ENCODE results near the gene PCARE.
"Not testable (repeated sequence)": the region's sequence is repeated elsewhere in the genome, so short reads cannot be mapped to it uniquely, and the experiment has no call there.

The PCARE gene

DNA sequence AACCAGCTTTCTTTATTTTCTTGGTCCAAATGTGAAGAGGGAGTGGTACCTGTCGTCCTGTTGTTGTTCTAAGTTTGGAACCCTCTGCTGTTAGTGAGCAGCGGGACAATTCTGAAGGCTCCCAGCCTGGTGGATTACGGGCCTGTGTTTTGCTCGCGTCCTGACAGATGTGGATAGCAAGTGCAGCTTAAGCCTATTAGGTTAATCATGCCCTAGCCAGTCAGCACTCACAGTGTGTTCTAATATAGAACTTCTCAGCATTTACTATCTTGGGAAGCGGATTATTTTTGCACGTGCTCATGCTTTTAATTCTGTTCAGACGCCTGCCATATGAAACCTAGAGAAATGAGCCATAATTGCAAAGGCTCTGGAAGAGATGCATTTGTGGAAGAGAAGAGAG is at the start of gene PCARE:
PCARE (minus strand) TSS at position 113 of the 400 bp plus-strand sequence. CDS start 262 bp downstream, outside the sequence.
- no peak for DNase-seq (ENCODE audit: low read depth)

DNA sequence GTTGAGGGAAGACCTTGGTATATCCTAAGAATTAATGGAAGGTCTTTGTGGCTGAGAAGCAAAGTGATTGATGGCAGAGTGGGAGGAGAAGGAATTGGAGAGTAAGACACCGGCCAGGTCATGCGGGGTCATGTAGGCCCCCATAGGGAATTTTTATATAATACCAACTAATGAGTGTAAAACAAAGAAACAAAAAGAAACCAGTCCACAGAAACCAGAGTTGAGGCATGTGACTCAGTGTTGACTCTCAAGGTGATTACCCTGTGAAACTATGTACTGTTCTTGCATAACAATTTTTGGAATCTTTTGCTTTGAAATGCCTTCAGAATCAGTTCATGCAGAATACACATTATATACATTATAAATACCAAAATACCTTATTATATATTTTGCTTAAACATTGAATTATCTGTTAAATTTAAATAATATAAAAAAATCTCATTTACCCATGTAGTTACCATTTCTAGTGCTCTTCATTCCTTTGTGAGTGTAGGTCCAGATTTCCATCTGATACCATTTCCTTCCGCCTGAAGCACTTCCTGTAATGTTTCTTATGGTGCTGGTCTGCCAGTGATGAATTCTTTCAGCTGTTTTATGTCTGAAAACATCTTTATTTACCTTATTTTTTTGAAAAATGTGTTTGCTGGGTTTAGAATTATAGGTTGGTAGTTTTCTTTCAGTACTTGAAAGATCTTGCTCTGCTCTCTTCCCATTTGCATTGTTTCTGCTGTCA is 49.5 kb upstream of the PCARE start:
- no peak for DNase-seq (ENCODE audit: low read depth)

DNA sequence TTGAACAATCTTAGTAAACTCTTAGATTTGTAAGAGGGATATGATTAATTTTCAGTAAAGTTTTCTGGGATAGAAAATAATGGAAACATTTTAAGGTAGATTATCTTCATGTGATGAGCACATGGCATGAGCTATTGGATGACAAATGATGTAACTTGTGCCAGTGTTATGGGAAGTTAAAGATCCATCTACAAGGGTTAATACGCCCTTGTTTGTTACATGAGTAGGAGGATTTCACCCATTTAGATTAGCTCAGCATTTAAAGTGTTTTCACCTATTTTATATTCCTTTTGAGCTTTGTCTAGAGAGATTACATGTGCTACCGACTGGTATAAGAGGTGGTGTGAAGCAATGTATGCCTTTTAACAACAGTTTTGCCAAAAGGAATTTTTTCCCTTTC is 46.5 kb upstream of the PCARE start:
- DNase-seq (ENCODE audit: low read depth), result no peak

DNA sequence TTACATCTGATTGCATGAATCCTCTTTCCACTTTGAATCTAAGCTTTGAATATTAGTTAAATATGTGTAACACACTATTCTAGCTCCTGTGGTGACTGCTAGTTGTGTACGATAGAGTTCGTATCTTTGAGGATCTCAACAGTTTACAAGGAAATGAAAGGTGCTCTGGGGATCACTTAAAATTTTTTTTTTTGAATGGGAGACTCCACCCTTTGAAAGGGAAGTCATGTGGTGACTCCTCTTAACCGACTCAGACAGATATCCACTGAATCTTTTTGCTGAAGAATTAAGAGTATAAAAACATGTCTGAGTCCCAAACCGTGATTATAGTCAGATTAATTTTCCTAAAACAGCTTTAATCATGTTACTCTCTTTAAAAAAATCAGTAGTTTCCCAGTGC is 44.9 kb upstream of the PCARE start:
- DNase-seq (ENCODE audit: low read depth), result no peak

DNA sequence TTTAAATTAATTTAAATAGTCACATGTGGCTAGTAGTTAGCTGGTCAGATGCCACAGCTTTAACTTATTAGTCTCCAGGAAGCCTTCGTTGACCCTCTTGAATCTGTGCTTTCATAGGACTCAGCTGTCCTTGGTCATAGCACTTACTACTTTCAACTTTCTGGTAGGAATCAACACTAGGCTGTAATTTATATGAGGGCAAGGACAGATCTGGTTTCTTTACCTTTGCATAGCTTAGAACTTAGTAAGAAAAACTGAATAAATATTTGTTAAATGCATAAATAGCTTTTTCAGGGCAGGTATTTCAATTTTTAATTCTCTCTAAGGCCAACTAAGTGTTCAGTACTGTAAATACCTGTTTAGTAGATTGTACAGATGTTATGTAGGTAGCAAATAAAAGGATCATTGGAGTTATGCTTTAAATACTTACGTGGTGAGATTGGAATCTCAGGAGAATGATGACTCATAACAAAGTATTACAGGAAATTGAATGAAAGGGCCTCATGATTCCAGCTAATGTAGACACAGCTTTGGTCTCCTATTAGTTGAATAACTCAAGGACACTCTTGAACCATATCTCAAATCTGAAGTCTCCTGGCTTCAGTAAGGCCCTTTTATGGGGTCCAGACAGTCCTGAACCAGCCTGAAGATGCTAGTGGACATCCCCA is 43.4 kb upstream of the PCARE start:
- no peak for DNase-seq (ENCODE audit: low read depth)

DNA sequence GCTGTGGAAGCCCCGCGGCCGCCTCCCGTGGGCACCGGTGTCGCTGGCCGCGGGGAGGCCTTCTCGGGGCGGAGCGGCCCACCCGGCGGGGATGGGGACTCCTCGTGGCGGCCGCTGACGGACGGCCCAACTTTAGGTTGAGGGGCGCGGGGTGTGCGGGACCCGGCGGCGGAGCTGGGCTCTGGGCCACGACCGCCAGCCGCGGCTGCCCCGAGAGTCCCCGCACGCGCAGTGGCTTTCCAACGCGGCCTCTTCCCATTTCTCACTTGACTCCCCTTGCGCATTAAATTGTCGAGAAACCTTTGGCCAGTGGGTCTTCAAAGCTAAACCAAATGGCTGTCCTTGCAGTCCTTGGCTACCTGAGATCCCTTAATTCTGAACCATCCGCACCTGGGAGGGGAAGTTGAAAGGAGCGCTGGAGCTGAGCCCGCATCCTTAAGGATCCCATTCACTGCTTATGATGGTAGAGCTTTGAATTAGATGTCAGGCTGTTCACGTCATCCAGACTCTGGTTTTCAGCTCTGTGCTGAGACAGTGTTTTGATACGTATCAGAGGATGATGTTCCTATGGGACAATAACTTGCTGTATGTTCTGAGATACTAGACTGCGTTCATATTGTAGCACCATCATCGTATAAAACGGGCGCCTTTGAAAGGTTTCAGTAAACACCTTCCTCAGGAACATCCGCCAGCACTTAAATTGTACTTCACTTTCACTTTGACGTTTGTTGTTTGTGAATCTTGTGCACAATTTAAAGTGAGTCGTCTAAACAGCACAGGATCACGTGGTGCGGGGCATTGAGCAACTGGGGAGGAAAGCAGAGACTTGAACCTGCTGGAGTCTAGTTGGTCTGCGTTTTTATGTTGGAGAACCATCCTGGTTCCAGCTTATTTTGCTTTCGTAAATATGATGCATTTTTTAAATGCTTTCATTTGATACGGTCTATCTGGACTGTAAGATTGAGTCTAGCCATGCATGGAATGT is 41.8 kb upstream of the PCARE start:
- DNase-seq (ENCODE audit: low read depth), result peak; percentile 20

DNA sequence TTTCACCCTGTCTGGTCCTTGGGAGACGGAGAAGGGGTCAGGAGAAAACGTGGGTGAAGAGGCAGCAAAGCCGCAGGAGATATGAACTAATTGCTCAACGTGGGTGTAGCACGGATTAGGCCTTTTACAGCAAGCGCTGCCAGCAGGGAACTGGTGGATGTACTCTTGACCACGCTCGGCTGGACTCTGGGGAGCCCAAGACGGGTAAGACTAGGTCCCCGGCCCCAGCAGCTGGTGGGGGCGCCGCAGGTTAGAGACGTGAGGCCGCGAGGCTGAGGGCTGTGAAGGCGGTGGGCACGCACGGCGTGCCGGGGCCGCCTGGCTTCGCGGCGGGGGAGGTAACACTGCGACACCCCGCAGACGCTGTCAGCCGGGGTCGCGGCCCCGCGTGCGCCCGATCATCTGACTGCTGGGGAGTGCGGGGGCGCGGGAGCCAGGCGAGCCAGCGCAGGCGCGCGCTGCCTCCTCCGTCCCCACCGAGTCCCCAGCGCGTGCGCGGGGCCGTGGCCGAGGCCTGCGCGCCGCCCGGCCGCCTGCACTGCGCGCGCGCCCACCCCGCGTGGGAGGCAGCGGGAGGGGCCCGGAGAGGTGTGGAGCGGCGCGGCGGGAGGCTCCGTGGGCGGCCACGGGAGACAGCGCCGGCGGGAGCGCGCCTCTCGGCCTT is 40.8 kb upstream of the PCARE start, which contains the start of gene CLIP4:
CLIP4 (plus strand) TSS at position 470 of the 664 bp plus-strand sequence. CDS start 5,974 bp downstream, outside the sequence.
- DNase-seq (ENCODE audit: low read depth), result peak; percentile 50

DNA sequence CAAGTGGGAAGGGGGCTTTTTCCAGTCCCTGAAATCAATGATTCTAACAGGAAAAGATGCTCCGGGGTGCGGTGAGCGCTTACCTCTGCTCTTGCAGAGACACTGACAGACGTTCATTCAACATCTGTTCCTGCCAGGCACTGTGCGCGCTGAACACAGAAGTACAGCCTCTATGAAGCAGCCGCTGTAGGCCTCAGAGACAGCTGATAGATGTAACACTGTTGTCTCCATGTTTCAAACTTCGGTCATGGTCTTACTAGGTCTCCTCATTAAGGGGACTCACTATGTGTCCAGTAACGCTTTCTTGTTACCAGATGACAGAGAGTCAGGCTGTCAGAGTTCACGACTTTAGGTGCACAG is 40.2 kb upstream of the PCARE start:
- no peak for DNase-seq (ENCODE audit: low read depth)

DNA sequence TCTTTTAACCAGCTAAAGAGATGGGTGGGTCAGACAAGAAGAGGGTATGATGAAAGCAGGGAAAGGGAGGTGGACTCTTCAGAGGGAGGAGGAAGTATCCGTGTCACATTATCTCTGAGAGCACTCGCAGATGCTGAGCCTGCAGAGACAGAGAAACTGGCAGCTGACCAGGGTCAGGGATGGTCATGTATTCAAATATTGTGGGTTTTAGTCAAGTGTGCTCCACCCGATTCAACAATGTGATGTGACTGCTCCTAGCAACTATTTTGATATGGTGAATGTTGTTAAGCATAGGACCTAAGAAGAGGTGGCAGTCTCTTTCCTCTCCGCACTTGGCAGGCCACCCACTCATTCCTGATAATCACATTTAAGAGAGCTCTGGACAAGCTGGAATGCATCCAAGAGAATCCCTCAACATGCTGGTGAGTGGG is 39.6 kb upstream of the PCARE start:
- no peak for DNase-seq (ENCODE audit: low read depth)

DNA sequence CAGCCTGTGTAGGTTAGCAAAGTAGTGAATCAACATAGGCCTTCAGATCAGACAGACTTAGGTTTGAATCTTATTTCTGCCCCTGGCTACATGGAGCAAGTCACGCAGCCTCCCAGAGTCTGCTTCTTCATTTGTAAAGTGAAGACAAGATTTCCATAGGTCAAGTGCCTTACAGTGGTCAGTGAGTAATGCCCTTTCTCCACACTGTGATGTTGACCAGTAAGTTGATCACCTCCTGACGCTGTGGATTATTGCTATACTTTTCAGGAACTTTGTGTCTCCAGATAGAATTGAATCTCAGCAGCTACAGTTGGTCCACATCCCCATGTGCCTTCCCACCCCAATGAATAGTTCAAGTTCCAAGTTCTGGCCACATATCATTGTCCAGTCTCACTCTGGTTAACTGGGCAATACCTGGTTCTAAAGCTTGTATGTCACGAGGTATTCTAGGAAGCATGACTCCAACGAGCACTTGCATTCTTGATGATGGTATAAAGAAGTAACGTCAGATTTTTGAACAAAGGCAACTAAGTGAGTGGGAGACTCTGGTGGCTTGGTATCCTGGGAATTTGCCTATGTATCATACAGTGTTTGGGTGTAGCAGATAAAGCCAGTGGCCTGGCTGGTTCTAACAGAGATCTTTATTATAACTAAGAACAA is 38.8 kb upstream of the PCARE start:
- no peak for DNase-seq (ENCODE audit: low read depth)

DNA sequence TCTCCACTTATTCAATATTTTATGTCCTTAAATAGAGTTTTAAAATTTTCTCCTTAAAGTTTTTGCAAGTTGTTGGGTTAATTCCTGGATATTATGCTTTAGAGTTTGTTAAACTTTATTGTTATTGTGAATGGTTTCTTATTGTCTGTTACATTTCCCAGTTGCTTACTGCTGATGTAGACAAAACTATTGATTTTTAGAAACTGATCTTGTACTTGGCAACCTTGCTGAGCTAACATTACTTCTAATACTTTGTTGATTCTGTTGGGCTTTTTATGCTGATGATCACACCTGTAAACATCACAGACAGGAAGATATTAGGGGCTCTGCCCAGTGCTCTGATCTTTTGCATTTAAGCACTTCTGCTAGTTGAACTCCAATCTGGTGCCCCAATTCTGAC is 38.1 kb upstream of the PCARE start:
- DNase-seq (ENCODE audit: low read depth), result no peak

DNA sequence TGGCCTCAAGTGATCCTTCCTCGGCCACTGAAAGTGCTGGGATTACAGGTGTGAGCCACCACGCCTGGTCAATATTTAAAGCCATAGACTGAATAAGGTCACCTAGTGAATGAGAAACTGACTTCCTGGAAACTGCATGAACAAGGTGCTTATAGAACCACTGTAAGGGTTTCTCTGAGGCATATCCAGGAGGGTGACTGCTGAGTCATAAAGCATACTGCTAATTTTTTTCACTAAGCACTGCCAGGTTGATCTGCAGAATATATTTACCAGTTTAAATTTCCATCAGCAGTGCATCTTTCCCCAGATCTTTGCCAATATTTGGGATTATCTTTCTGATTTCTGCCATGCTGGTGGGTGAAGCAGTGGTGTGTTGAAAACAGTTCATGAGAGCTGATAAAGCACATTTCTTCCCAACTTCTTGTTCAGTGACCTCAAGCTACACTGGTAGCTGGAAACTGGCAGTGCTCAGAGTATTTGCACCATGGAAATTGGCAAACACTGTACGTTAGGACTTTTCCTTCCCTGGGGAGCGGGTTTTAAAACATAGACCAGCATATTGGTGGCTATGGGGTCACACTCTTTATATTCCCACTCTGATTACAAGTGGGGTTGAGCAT is 36.7 kb upstream of the PCARE start:
- DNase-seq (ENCODE audit: low read depth), result no peak

DNA sequence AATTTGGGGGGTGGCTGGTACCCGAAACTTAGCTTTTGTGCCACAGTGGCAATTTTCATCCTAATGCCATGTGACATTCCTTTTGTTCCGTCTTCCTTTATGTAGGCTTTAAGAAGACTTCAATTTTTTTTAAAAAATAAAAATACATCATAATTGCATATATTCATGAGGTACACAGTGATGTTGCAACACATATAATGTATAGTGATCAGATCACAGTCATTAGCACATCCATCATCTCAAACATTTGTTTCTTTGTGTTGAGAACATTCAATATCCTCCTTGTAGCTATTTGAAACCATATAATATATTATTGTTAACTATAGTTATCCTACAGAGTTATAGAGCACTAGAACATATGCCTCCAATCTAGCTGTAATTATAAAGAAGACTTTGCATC is 34.9 kb upstream of the PCARE start:
- DNase-seq (ENCODE audit: low read depth), result no peak

DNA sequence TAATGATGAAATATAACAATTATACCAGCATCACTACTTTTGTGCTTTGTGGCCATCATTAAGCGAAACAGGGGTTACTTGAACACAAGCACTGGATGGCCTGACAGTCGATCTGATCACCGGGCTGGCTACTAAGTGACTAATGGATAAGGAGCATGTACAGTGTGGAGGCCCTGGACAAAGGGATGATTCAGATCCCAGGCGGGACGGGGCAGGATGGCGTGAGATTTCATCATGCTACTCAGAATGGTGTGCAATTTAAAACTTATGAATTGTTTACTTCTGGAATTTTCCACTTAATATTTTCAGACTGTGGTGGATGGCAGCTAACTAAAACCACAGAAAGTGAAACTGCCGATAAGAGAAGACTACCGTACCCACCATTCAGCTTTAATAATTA is 33.9 kb upstream of the PCARE start:
- no peak for DNase-seq (ENCODE audit: low read depth)

DNA sequence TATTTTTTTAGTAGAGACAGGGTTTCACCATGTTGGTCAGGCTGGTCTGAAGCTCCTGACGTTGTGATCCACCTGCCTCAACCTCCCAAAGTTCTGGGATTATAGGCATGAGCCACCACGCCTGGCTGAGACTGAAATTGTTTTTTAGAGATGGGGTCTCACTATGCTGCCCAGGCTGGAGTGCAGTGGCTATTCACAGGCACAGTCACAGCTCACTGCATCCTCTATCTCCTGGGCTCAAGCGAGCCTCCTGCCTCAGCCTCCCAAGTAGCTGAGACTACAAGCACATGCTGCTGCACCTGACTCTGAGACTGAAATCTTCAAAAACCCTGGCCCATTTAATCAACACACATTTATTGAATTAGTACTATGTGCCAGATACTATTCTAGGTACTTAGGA is 33.2 kb upstream of the PCARE start:
- DNase-seq (ENCODE audit: low read depth), result not testable (repeated sequence)

DNA sequence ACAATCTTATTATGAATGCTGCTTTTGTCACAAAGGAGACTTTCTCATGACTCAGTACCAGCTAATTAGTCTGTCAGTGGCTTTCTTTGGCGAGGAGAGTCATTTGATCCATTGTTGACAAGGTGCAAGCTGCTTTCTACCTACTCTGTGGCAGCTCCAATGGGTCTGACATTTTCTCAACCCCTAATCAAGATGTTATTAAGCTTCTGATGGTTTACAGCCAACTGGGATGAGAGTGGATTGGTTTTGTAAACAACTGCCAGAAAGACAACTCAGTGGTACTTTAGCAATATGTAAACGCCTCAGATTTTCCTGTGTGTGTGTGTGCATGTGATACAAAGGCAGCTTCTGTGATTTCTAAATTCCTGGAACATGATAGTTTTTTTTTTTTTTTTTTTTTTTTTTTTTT is 32.7 kb upstream of the PCARE start:
- DNase-seq (ENCODE audit: low read depth), result no peak

DNA sequence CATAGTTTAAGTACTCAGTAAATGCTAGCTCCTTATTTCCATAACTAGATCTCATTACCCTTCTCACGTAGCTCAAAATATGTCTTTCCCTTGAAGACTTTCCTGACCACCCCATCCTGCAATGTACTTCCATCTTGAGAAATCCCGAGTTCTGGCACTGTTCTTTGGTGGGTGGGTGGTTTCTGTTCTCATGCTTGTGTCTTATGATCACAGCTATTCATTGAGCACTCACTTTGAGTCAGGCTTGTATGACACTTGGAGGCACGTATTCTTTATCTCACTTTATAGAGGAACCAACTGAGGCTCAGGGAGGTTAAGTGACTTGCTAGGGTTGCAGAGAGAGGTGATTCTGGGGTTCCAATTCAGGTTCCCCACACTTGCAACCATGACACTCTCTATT is 31.9 kb upstream of the PCARE start:
- no peak for DNase-seq (ENCODE audit: low read depth)

DNA sequence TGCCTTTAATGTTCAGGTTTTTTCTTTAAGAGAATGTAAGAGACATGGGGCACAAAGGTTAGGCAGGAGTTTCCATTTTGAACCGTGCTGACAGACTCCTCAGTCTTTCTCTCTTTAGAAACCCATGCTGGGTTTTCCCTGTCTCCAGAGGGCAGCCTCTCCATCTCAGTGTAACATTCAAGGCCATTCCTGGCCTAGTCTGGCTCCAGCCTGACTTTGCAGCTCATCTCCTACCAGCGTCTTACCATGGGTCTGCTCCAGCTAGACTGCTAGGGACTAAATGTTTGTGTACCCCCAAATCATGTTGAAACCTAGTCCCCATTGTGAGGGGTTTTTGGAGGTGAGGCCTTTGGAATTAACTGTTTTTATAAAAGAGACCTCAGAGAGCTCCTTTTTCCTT is 31.1 kb upstream of the PCARE start:
- DNase-seq (ENCODE audit: low read depth), result no peak

DNA sequence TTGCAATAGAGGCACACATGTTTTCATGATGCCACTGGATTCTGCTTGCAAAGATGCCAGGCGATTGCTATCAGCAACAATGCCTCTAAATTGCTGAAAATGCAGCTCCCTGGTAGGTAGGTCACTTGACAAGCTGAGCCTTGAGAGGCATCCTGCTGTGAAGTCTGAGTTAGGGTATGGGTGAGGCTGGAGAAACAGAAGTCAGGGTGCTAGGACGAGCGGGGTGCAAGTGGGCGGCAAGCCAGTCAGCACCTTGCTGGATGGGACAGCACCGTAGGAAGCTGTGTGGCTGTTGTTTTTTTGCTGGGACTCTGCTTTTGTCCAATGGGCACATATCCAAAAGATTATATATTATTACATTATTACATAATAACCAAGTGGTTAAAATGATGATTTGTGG is 30.4 kb upstream of the PCARE start:
- no peak for DNase-seq (ENCODE audit: low read depth)

DNA sequence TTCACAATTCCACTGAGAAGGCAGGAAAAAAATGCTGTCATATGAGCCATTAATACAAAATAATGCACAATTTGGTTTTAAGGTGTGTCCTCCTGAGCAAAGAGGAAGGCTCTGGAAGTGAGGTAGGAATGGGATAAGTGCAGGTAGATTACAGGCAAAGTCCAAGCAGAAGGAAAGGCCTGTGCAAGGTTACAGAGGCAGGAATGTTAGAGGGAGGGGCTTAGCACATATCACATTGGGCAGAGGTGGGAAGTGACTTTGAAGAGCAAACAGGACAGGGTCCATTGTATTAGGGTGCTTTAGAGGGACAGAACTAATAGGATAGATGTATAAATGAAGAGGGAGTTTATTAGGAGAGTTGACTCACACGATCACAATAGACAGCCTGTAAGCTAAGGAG is 26.2 kb upstream of the PCARE start:
- DNase-seq (ENCODE audit: low read depth), result no peak

DNA sequence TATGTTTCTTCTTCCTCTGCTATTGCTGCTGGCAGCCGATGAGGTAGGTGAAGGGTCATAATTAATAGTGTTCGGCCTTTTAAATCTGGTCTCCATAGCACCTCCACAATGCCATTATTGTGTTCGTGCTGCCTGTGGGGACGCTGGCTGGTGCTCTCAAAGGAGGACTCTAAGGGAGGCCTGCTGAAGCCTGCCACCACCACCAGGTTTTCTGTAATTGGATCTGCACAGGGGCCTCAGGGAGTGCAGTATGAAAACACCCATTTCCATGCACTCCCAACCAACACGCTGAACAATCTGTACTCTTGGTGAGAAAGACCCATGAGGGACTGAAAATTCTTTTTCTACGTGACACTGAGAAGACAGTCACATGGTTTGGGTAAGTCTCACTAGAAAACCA is 23.2 kb upstream of the PCARE start:
- no peak for DNase-seq (ENCODE audit: low read depth)

All from stimulated activated CD8-positive, alpha-beta memory T cell treated with anti-CD3 and anti-CD28 coated beads, Interleukin-15, amount 100 ng/mL, for 24 hours (primary cell).